ENCODE measurements around the gene EMCN. TPM values are rescaled to one million over a fixed set of nuclear protein-coding genes. Genes with fewer than 3 reads are reported as not detected.
"Not testable (repeated sequence)": the region's sequence is repeated elsewhere in the genome, so short reads cannot be mapped to it uniquely, and the experiment has no call there.

The EMCN gene
- total and polyA plus RNA-seq, 2 experiments from 2014 or later: 0.22 to 1.0 TPM

- no peaks in the 10 kb centered on the region for H3K36me3 ChIP-seq (ENCODE audit: low read depth)
- no peak overlapping the region for H3K27ac ChIP-seq
- H3K79me2 ChIP-seq (ENCODE audit: insufficient read depth): no peaks in the 10 kb centered on the region
- no peaks in the 10 kb centered on the region for H3F3A ChIP-seq (ENCODE audit: insufficient read depth)
- no peak overlapping the region for H2AFZ ChIP-seq
- no peak overlapping the region for H3K4me3 ChIP-seq
- 0 out of 2 replicates have a peak, but pooled peaks cover 6% of the 10 kb centered on the region for H3K27me3 ChIP-seq (replicated peaks; ENCODE audit: insufficient read depth)
- H3K4me1 ChIP-seq (ENCODE audit: insufficient read depth): no peaks in the 10 kb centered on the region
- DNase-seq: no peak
- H4K20me1 ChIP-seq (ENCODE audit: insufficient read depth): no peaks in the 10 kb centered on the region
- 82 to 95% methylated on average over 1 of the region's 1 CpG for WGBS, 2 experiments (ENCODE audit: low coverage in 1 of 2, low lambda C conversion rate in 2 of 2, missing lambda C conversion rate in 2 of 2)
- no peak overlapping the region for H3K9ac ChIP-seq
- in situ Hi-C loops (cut with MboI): no loop called here
- H3K4me2 ChIP-seq (ENCODE audit: unreplicated experiment): no peak overlapping the region
- no peaks in the 10 kb centered on the region for H3K9me3 ChIP-seq (ENCODE audit: low read depth)
- no peak for TF ChIP-seq EZH2 (IDR thresholded peaks at IDR 0.05; ENCODE audit: insufficient read depth, poor library complexity, severe bottlenecking)
- TF ChIP-seq EZH2phosphoT487 (IDR thresholded peaks at IDR 0.05; ENCODE audit: insufficient read depth, low read depth): no peak
- H3K9me2 ChIP-seq (ENCODE audit: insufficient read depth): no peaks in the 10 kb centered on the region
Measured at GRCh38 chr4:100386270-100386669, 131.6 kb downstream of the EMCN start.

- H3K9me2 ChIP-seq (ENCODE audit: insufficient read depth); DNase-seq; H3F3A ChIP-seq (ENCODE audit: insufficient read depth); H2AFZ ChIP-seq; H4K20me1 ChIP-seq (ENCODE audit: insufficient read depth); H3K9me3 ChIP-seq (ENCODE audit: low read depth); H3K27ac ChIP-seq; H3K4me1 ChIP-seq (ENCODE audit: insufficient read depth); H3K4me2 ChIP-seq (ENCODE audit: unreplicated experiment); H3K79me2 ChIP-seq (ENCODE audit: insufficient read depth); H3K4me3 ChIP-seq; H3K9ac ChIP-seq; H3K36me3 ChIP-seq (ENCODE audit: low read depth); H3K27me3 ChIP-seq (replicated peaks; ENCODE audit: insufficient read depth); in situ Hi-C loops (cut with MboI): not testable (repeated sequence)
- WGBS, 2 experiments (ENCODE audit: low coverage in 1 of 2, low lambda C conversion rate in 2 of 2, missing lambda C conversion rate in 2 of 2): 83 to 86% methylated on average over 1 of the region's 1 CpG
Measured at GRCh38 chr4:100380401-100380800, 137.4 kb downstream of the EMCN start.

GRCh38 chr4:100379583-100380105 lies 138.2 kb downstream of the EMCN start:
- H3K36me3 ChIP-seq (ENCODE audit: low read depth): no peaks in the 10 kb centered on the region
- H3K4me1 ChIP-seq (ENCODE audit: insufficient read depth): no peaks in the 10 kb centered on the region
- no peak overlapping the region for H3K4me3 ChIP-seq
- H3K9ac ChIP-seq: no peak overlapping the region
- no peak overlapping the region for H3K4me2 ChIP-seq (ENCODE audit: unreplicated experiment)
- in situ Hi-C loops (cut with MboI): no loop called here
- DNase-seq: no peak
- no peaks in the 10 kb centered on the region for H3K79me2 ChIP-seq (ENCODE audit: insufficient read depth)
- no peaks in the 10 kb centered on the region for H3K9me3 ChIP-seq (ENCODE audit: low read depth)
- H3K27ac ChIP-seq: no peak overlapping the region
- 79 to 92% methylated on average over 5 of the region's 5 CpGs for WGBS, 2 experiments (ENCODE audit: low coverage in 1 of 2, low lambda C conversion rate in 2 of 2, missing lambda C conversion rate in 2 of 2)
- TF ChIP-seq EZH2 (IDR thresholded peaks at IDR 0.05; ENCODE audit: insufficient read depth, poor library complexity, severe bottlenecking) (no peak), EZH2phosphoT487 (IDR thresholded peaks at IDR 0.05; ENCODE audit: insufficient read depth, low read depth) (no peak)
- no peaks in the 10 kb centered on the region for H3F3A ChIP-seq (ENCODE audit: insufficient read depth)
- H2AFZ ChIP-seq: no peak overlapping the region
- H3K9me2 ChIP-seq (ENCODE audit: insufficient read depth): no peaks in the 10 kb centered on the region
- no peaks in the 10 kb centered on the region for H4K20me1 ChIP-seq (ENCODE audit: insufficient read depth)
- H3K27me3 ChIP-seq (replicated peaks; ENCODE audit: insufficient read depth): no peaks in the 10 kb centered on the region

- in situ Hi-C loops (cut with MboI): no loop called here
- Histone ChIP-seq H3K36me3 (ENCODE audit: low read depth) (no peaks in the 10 kb centered on the region), H3K27ac (no peak overlapping the region), H3K79me2 (ENCODE audit: insufficient read depth) (no peaks in the 10 kb centered on the region), H3F3A (ENCODE audit: insufficient read depth) (no peaks in the 10 kb centered on the region), H3K4me3 (no peak overlapping the region), H4K20me1 (ENCODE audit: insufficient read depth) (no peaks in the 10 kb centered on the region), H3K4me2 (ENCODE audit: unreplicated experiment) (no peak overlapping the region), H3K9me3 (ENCODE audit: low read depth) (no peaks in the 10 kb centered on the region), H3K9ac (no peak overlapping the region), H2AFZ (no peak overlapping the region), H3K4me1 (ENCODE audit: insufficient read depth) (no peaks in the 10 kb centered on the region), H3K9me2 (ENCODE audit: insufficient read depth) (no peaks in the 10 kb centered on the region), H3K27me3 (replicated peaks; ENCODE audit: insufficient read depth) (no peaks in the 10 kb centered on the region)
- DNase-seq: peak; percentile 26
- 96 to 100% methylated on average over 3 of the region's 3 CpGs for WGBS, 2 experiments (ENCODE audit: low coverage in 1 of 2, low lambda C conversion rate in 2 of 2, missing lambda C conversion rate in 2 of 2)
- TF ChIP-seq EZH2 (IDR thresholded peaks at IDR 0.05; ENCODE audit: insufficient read depth, poor library complexity, severe bottlenecking): no peak
- no peak for TF ChIP-seq EZH2phosphoT487 (IDR thresholded peaks at IDR 0.05; ENCODE audit: insufficient read depth, low read depth)
Measured at GRCh38 chr4:100372432-100372831, 145.4 kb downstream of the EMCN start.

GRCh38 chr4:100369871-100370270 lies 148.0 kb downstream of the EMCN start:
- WGBS, 2 experiments (ENCODE audit: low coverage in 1 of 2, low lambda C conversion rate in 2 of 2, missing lambda C conversion rate in 2 of 2): 83 to 96% methylated on average over 2 of the region's 2 CpGs
- in situ Hi-C loops (cut with MboI): no loop called here
- Histone ChIP-seq H3K4me3 (no peak overlapping the region), H3K36me3 (ENCODE audit: low read depth) (no peaks in the 10 kb centered on the region), H3F3A (ENCODE audit: insufficient read depth) (no peaks in the 10 kb centered on the region), H3K27ac (no peak overlapping the region), H3K4me1 (ENCODE audit: insufficient read depth) (no peaks in the 10 kb centered on the region), H3K27me3 (replicated peaks; ENCODE audit: insufficient read depth) (no peaks in the 10 kb centered on the region), H3K9me3 (ENCODE audit: low read depth) (no peaks in the 10 kb centered on the region), H3K9ac (no peak overlapping the region), H4K20me1 (ENCODE audit: insufficient read depth) (no peaks in the 10 kb centered on the region), H2AFZ (no peak overlapping the region), H3K9me2 (ENCODE audit: insufficient read depth) (no peaks in the 10 kb centered on the region), H3K79me2 (ENCODE audit: insufficient read depth) (no peaks in the 10 kb centered on the region), H3K4me2 (ENCODE audit: unreplicated experiment) (no peak overlapping the region)
- DNase-seq: no peak
- TF ChIP-seq EZH2phosphoT487 (IDR thresholded peaks at IDR 0.05; ENCODE audit: insufficient read depth, low read depth) (no peak), EZH2 (IDR thresholded peaks at IDR 0.05; ENCODE audit: insufficient read depth, poor library complexity, severe bottlenecking) (no peak)

All from GM23248 (cell line).